Smooth muscle cell (in vitro differentiated cells): ENCODE measurements around the gene GNAT1. TPM values are rescaled to one million over a fixed set of nuclear protein-coding genes. Genes with fewer than 3 reads are reported as not detected.

Experiments
- DNase-seq: peaks from one replicate; lab custom pipeline; 2025; ENCODE audit not compliant: unreplicated experiment; lab: John Stamatoyannopoulos, UW
- H2AFZ ChIP-seq: fragments of 200-600 bp; sonication (generic); 2 replicates; pipeline ENCODE4 v1.6.0; 2016; ENCODE audit warnings: antibody characterized with exemption, low read depth, mild to moderate bottlenecking
- H3F3A ChIP-seq: fragments of 200-600 bp; sonication (generic); 2 replicates; pipeline ENCODE4 v1.6.0; 2017; ENCODE audit warnings: antibody characterized with exemption, low read depth
- H3K27ac ChIP-seq: fragments of 200-600 bp; sonication (generic); 2 replicates; pipeline ENCODE4 v1.5.1; 2016; ENCODE audit warnings: low read depth, mild to moderate bottlenecking
- H3K27me3 ChIP-seq: fragments of 200-600 bp; sonication (generic); 2 replicates; pipeline ENCODE4 v1.6.1; 2016; ENCODE audit warnings: low read depth, mild to moderate bottlenecking
- H3K36me3 ChIP-seq: fragments of 200-600 bp; sonication (generic); 2 replicates; pipeline ENCODE4 v1.5.1; 2016; ENCODE audit warnings: low read depth
- H3K4me1 ChIP-seq: fragments of 200-600 bp; sonication (generic); 2 replicates; pipeline ENCODE4 v1.5.1; 2016; ENCODE audit warnings: low read depth
- H3K4me2 ChIP-seq: fragments of 200-600 bp; sonication (generic); 2 replicates; pipeline ENCODE4 v1.6.0; 2016; ENCODE audit warnings: mild to moderate bottlenecking
- H3K4me3 ChIP-seq: fragments of 200-600 bp; sonication (generic); 2 replicates; pipeline ENCODE4 v1.5.1; 2016; ENCODE audit warnings: mild to moderate bottlenecking
- H3K79me2 ChIP-seq: fragments of 200-600 bp; sonication (generic); 2 replicates; pipeline ENCODE4 v1.6.0; 2016; ENCODE audit warnings: low read depth, mild to moderate bottlenecking
- H3K9ac ChIP-seq: fragments of 200-600 bp; sonication (generic); 2 replicates; pipeline ENCODE4 v1.6.0; 2016; ENCODE audit warnings: low read depth
- H3K9me3 ChIP-seq: fragments of 200-600 bp; sonication (generic); replicated peaks from 2 replicates; pipeline ENCODE4 v1.5.1; 2016; ENCODE audit warnings: low read depth
- H4K20me1 ChIP-seq: fragments of 200-600 bp; sonication (generic); 2 replicates; pipeline ENCODE4 v1.6.0; 2016; ENCODE audit warnings: low read depth
- CTCF ChIP-seq: fragments of 200-600 bp; sonication (generic); IDR thresholded peaks from 2 replicates; pipeline ENCODE4 v1.5.1; 2017; ENCODE audit warnings: borderline replicate concordance, mild to moderate bottlenecking, antibody characterized with exemption; ENCODE audit not compliant: insufficient read depth, poor library complexity, severe bottlenecking
- WGBS: methylation state at CpG from one replicate; pipeline ENCODE4 v1.1.7; 2016; ENCODE audit warnings: low lambda C conversion rate; 5-methylcytosine and 5-hydroxymethylcytosine counted together
- polyA plus RNA-seq: library from polyadenylated mRNA; unstranded; fragments of >200 nt; fragmentation: Nextera tagmentation; extraction: Ambion mirVana; gene quantifications from 2 replicates; pipeline ENCODE4 v1.2.1, GENCODE V29; 2016
- total RNA-seq: library from RNA; depleted of rRNA; stranded (reverse); fragments of >200 nt; gene quantifications from 2 replicates; pipeline ENCODE4 v1.2.3, GENCODE V29; 2014

GNAT1 gene
- total and polyA plus RNA-seq, 2 experiments from 2014 or later = not detected

- no peak within 1 kb of the TSS for H3K9ac ChIP-seq
- no peaks in the 10 kb centered on the region for H3F3A ChIP-seq
- H3K36me3 ChIP-seq = no peaks in the 10 kb centered on the region
- peak within 1 kb of the TSS; percentile 97 for H3K4me2 ChIP-seq
- peak within 1 kb of the TSS; percentile 59 for H3K4me3 ChIP-seq
- no peaks in the 10 kb centered on the region for H4K20me1 ChIP-seq
- no peak within 1 kb of the TSS for H3K27ac ChIP-seq
- H3K79me2 ChIP-seq = no peaks in the 10 kb centered on the region
- no peaks in the 10 kb centered on the region for H3K9me3 ChIP-seq
- no peak for TF ChIP-seq CTCF
- H2AFZ ChIP-seq = peak within 1 kb of the TSS; percentile 79
- WGBS = 9% methylated on average over 13 of the region's 41 CpGs
- peaks cover 13% of the 10 kb centered on the region for H3K27me3 ChIP-seq
- DNase-seq = peak; percentile 54
- peaks cover 19% of the 10 kb centered on the region for H3K4me1 ChIP-seq
Observed at GRCh38 chr3:50204804-50205412, 13.5 kb downstream of the GNAT1 start, which contains the start of gene SLC38A3. TSS of gene SLC38A3 (plus strand) at chr3:50205271. CDS start at chr3:50214200, 8,929 bp downstream.

GRCh38 chr3:50205413-50206276, 14.2 kb downstream of the GNAT1 start:
- H3K4me2 ChIP-seq = peak overlapping the region; percentile 97
- no peaks in the 10 kb centered on the region for H4K20me1 ChIP-seq
- no peaks in the 10 kb centered on the region for H3K9me3 ChIP-seq
- peak; percentile 54 for DNase-seq
- H3K36me3 ChIP-seq = no peaks in the 10 kb centered on the region
- peaks cover 19% of the 10 kb centered on the region for H3K4me1 ChIP-seq
- no peak overlapping the region for H3K9ac ChIP-seq
- H3K27ac ChIP-seq = no peak overlapping the region
- no peaks in the 10 kb centered on the region for H3K79me2 ChIP-seq
- H3K4me3 ChIP-seq = peak overlapping the region; percentile 59
- no peak for TF ChIP-seq CTCF
- peaks cover 13% of the 10 kb centered on the region for H3K27me3 ChIP-seq
- no peaks in the 10 kb centered on the region for H3F3A ChIP-seq
- 3% methylated on average over 65 of the region's 67 CpGs for WGBS
- peak overlapping the region; percentile 79 for H2AFZ ChIP-seq

GRCh38 chr3:50207359-50208042, 16.1 kb downstream of the GNAT1 start:
- no peaks in the 10 kb centered on the region for H3K79me2 ChIP-seq
- H3K4me1 ChIP-seq = peaks cover 9% of the 10 kb centered on the region
- H3K4me3 ChIP-seq = no peak overlapping the region
- WGBS = 91% methylated on average over 17 of the region's 17 CpGs
- no peak overlapping the region for H2AFZ ChIP-seq
- H3K27me3 ChIP-seq = peaks cover 13% of the 10 kb centered on the region
- no peaks in the 10 kb centered on the region for H3K9me3 ChIP-seq
- no peaks in the 10 kb centered on the region for H3F3A ChIP-seq
- DNase-seq = no peak
- H3K36me3 ChIP-seq = no peaks in the 10 kb centered on the region
- no peak overlapping the region for H3K9ac ChIP-seq
- H3K27ac ChIP-seq = no peak overlapping the region
- no peak overlapping the region for H3K4me2 ChIP-seq
- no peaks in the 10 kb centered on the region for H4K20me1 ChIP-seq
- no peak for TF ChIP-seq CTCF
